ENCODE results near the gene HMGN3.

DNA sequence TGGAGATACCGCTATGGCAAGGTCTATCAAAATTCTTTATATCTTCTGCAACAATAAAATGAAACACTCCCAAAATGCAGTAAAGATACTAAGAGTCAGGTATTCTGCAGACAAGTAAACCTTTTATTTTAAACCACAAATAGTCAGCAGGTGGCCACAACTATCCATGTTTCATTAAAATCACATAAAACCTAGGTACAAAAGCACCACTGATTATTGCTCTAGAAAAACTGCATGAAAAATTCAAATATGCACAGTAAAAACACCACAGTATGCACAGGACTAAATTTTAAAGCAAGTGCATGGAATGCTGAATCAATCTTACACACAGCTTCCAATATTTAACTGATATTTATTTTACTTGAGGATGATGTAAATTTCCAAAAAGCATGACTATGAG, 33.3 kb downstream of the HMGN3 start:
- TF ChIP-seq POLR2A (IDR thresholded peaks at IDR 0.05), result no peak
- TF ChIP-seq, protein P1, sequence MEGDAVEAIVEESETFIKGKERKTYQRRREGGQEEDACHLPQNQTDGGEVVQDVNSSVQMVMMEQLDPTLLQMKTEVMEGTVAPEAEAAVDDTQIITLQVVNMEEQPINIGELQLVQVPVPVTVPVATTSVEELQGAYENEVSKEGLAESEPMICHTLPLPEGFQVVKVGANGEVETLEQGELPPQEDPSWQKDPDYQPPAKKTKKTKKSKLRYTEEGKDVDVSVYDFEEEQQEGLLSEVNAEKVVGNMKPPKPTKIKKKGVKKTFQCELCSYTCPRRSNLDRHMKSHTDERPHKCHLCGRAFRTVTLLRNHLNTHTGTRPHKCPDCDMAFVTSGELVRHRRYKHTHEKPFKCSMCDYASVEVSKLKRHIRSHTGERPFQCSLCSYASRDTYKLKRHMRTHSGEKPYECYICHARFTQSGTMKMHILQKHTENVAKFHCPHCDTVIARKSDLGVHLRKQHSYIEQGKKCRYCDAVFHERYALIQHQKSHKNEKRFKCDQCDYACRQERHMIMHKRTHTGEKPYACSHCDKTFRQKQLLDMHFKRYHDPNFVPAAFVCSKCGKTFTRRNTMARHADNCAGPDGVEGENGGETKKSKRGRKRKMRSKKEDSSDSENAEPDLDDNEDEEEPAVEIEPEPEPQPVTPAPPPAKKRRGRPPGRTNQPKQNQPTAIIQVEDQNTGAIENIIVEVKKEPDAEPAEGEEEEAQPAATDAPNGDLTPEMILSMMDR (IDR thresholded peaks at IDR 0.05), result no peak
- TF ChIP-seq EP300 (IDR thresholded peaks at IDR 0.05), result no peak
